Measurements from ENCODE around the gene PPIB.

- TF ChIP-seq, protein P1, sequence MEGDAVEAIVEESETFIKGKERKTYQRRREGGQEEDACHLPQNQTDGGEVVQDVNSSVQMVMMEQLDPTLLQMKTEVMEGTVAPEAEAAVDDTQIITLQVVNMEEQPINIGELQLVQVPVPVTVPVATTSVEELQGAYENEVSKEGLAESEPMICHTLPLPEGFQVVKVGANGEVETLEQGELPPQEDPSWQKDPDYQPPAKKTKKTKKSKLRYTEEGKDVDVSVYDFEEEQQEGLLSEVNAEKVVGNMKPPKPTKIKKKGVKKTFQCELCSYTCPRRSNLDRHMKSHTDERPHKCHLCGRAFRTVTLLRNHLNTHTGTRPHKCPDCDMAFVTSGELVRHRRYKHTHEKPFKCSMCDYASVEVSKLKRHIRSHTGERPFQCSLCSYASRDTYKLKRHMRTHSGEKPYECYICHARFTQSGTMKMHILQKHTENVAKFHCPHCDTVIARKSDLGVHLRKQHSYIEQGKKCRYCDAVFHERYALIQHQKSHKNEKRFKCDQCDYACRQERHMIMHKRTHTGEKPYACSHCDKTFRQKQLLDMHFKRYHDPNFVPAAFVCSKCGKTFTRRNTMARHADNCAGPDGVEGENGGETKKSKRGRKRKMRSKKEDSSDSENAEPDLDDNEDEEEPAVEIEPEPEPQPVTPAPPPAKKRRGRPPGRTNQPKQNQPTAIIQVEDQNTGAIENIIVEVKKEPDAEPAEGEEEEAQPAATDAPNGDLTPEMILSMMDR (IDR thresholded peaks at IDR 0.05), result no peak
- TF ChIP-seq POLR2A (IDR thresholded peaks at IDR 0.05), result no peak
- TF ChIP-seq EP300 (IDR thresholded peaks at IDR 0.05), result no peak
Observed at GRCh38 chr15:64193971-64194370, 31.1 kb upstream of the PPIB start.
